Astrocyte of the cerebellum (primary cell): Measurements from ENCODE around the gene CBLB.

Experiments used
- DNase-seq: peaks from one replicate; pipeline ENCODE4 v3.0.0-alpha.2; 2011; ENCODE audit warnings: low read depth
- H3K4me3 ChIP-seq: 2 replicates; pipeline ENCODE4 v1.5.1; 2011; ENCODE audit warnings: mild to moderate bottlenecking, low read depth, low read length, moderate library complexity
- in situ Hi-C: cut with HindIII; loops from 2 replicates; pipeline ENCODE4 v1.10.0; 2017; ENCODE audit warnings: low sequenced_read_pairs
- TF ChIP-seq, protein P1 (sequence below): IDR thresholded peaks from 2 replicates; pipeline ENCODE4 v1.5.1; 2012; ENCODE audit warnings: low read length, low read depth, moderate library complexity, mild to moderate bottlenecking; ENCODE audit errors: missing control alignments

The CBLB gene

GRCh38 chr3:105829229-105829628 lies 39.6 kb downstream of the CBLB start:
- in situ Hi-C loops, result no loop called here
- H3K4me3 ChIP-seq, result no peak overlapping the region
- DNase-seq, result no peak
- TF ChIP-seq, protein P1, sequence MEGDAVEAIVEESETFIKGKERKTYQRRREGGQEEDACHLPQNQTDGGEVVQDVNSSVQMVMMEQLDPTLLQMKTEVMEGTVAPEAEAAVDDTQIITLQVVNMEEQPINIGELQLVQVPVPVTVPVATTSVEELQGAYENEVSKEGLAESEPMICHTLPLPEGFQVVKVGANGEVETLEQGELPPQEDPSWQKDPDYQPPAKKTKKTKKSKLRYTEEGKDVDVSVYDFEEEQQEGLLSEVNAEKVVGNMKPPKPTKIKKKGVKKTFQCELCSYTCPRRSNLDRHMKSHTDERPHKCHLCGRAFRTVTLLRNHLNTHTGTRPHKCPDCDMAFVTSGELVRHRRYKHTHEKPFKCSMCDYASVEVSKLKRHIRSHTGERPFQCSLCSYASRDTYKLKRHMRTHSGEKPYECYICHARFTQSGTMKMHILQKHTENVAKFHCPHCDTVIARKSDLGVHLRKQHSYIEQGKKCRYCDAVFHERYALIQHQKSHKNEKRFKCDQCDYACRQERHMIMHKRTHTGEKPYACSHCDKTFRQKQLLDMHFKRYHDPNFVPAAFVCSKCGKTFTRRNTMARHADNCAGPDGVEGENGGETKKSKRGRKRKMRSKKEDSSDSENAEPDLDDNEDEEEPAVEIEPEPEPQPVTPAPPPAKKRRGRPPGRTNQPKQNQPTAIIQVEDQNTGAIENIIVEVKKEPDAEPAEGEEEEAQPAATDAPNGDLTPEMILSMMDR, result no peak

GRCh38 chr3:105828703-105829102 lies 40.1 kb downstream of the CBLB start:
- no peak for DNase-seq
- no peak overlapping the region for H3K4me3 ChIP-seq
- TF ChIP-seq, protein P1, result no peak
- in situ Hi-C loops, result no loop called here

- in situ Hi-C loops, result no loop called here
- peak; percentile 61 for DNase-seq
- H3K4me3 ChIP-seq, result no peak overlapping the region
- TF ChIP-seq, protein P1, result peak; percentile 66
These were observed 40.9 kb downstream of the CBLB start for GRCh38 chr3:105827959-105828358.

- no peak overlapping the region for H3K4me3 ChIP-seq
- DNase-seq, result no peak
- in situ Hi-C loops, result no loop called here
- TF ChIP-seq, protein P1, result no peak
These were observed 41.8 kb downstream of the CBLB start for GRCh38 chr3:105826778-105827634.

- no peak overlapping the region for H3K4me3 ChIP-seq
- TF ChIP-seq, protein P1, result no peak
- no peak for DNase-seq
- in situ Hi-C loops, result no loop called here
These were observed 44.7 kb downstream of the CBLB start for GRCh38 chr3:105824129-105824528.

DNA sequence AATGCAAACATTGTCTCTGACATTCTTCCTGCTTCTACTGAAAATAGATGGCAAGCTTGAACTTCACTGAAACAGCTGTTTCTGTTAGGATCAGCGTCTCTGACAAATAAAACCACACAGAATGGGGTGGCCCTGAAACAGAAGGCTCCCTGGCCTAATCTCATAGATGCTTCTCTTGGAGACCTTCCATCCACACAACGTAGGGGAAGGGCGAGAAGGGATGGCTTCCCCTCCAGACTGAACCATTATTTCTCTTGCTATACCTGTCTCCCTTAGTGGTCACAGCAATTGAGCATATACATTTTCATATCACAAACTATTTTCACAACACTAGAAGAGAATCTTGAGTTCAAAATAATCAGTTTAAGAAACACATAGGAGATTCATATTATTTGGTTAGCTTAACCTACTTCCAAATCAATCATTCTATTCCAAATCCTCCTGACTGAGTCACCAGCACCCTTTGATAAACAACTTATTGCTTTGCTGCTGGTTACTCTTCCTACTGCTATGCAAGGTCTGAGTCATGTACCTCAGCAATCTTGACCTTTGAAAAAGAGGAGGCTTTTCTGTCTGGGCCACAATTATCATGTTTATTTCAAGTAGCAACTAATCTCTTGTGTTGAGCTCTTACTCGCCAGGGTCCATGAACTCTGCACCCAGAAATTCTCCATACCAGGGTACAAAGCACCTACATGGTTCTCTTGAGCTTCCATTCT lies 45.5 kb downstream of the CBLB start:
- TF ChIP-seq, protein P1, result no peak

More for the DNA sequence above, 45.5 kb downstream of the CBLB start:
- in situ Hi-C loops, result no loop called here
- peak; percentile 66 for DNase-seq
- no peak overlapping the region for H3K4me3 ChIP-seq
